Psoas muscle (tissue), 8 donors: ENCODE data around the gene LRP1B. TPM values are rescaled to one million over a fixed set of nuclear protein-coding genes. Genes with fewer than 3 reads are reported as not detected.

Experiments used
- ATAC-seq, 4 donors: fragments of 200-7000 bp; cut with Tn5 transposase; one replicate each; pipeline ENCODE4 v1.9.1; 2020; ENCODE audit warnings: moderate library complexity in 3 of 4, mild to moderate bottlenecking in 2 of 4
- DNase-seq, 2 donors: peaks; one replicate each; pipeline ENCODE4 v3.0.0-alpha.2; 2020
- H3K27ac ChIP-seq: fragments of 200-600 bp; one replicate; pipeline ENCODE4 v1.8.0; 2022
- H3K27me3 ChIP-seq, 3 donors: fragments of 200-600 bp in 1 of 3; one replicate each; pipeline versions ENCODE4 v1.6.1 to v1.8.0; 2013 to 2022; ENCODE audit warnings: low read length in 2 of 3, mild to moderate bottlenecking in 2 of 3, moderate library complexity in 1 of 3; ENCODE audit not compliant: insufficient read depth in 3 of 3
- H3K36me3 ChIP-seq, 2 donors: fragments of 200-600 bp in 1 of 2; one replicate each; pipeline versions ENCODE4 v1.6.1 to v1.8.0; 2013 to 2022; ENCODE audit warnings: low read depth in 1 of 2, mild to moderate bottlenecking in 1 of 2, moderate library complexity in 1 of 2; ENCODE audit not compliant: insufficient read depth in 1 of 2
- H3K4me1 ChIP-seq: fragments of 200-600 bp; one replicate; pipeline ENCODE4 v1.8.0; 2022
- H3K4me3 ChIP-seq: fragments of 200-600 bp; one replicate; pipeline ENCODE4 v1.8.0; 2022; ENCODE audit warnings: mild to moderate bottlenecking
- H3K9me3 ChIP-seq: fragments of 200-600 bp; one replicate; pipeline ENCODE4 v1.8.0; 2022
- CTCF ChIP-seq: fragments of 200-600 bp; IDR thresholded peaks from one replicate; pipeline ENCODE4 v1.8.0; 2022; ENCODE audit warnings: antibody characterized with exemption
- WGBS, 3 donors: extraction: QIAGEN DNeasy Blood & Tissue Kit; methylation state at CpG; one replicate each; pipeline versions ENCODE4 v1.1.6 to v1.1.7; 2013; 5-methylcytosine and 5-hydroxymethylcytosine counted together
- intact Hi-C, 2 donors: fragments of 100-400 bp; cut with DNase I; formaldehyde crosslinking; loops; one replicate each; pipeline versions ENCODE4 v1.11.0 to v1.14.2; 2022
- polyA plus RNA-seq, 3 donors: library from polyadenylated mRNA; stranded (reverse); fragments of 200-250 nt; gene quantifications; one replicate each; pipeline ENCODE4 v1.2.3, GENCODE V29; 2013
- total RNA-seq, 4 donors: library from RNA; stranded (reverse); fragmentation: NEBNext Ultra II Directional in 2 of 4; extraction: Animal tissue kit (Norgen Biotek cat#: 25700) in 2 of 4; gene quantifications; one replicate each; pipeline versions ENCODE4 v1.2.1 to v1.2.4, GENCODE V29; 2021 to 2023
- donor health status: healthy with polysubstance abuse.
- donor health status: DM: no; HTN: no; CAD: no; lungs with moderate emphysema.
- donor health status: Bipolar disorder and iron deficiency.
- donor health status: healthy.
- donor health status: DM: yes; HTN: yes; CAD: no.
- donor health status: DM: no; HTN: no; CAD: no.
- donor health status: DM: no; HTN: no; CAD: no.
- donor health status: DM: yes; HTN: yes; CAD: no.

The LRP1B gene
- total and polyA plus RNA-seq, 7 donors: 0.33 to 3.3 (median 0.95) TPM

- DNase-seq (no peak), ATAC-seq (no peak)
- H3K27ac ChIP-seq: no peak overlapping the region
- TF ChIP-seq CTCF: no peak
- peaks cover 0 to 3% (median 0%) of the 10 kb centered on the region in 3 donors for H3K27me3 ChIP-seq
- no peaks in the 10 kb centered on the region for H3K4me1 ChIP-seq
- no peaks in the 10 kb centered on the region for H3K36me3 ChIP-seq
- intact Hi-C loops: no loop called here
- H3K9me3 ChIP-seq: no peaks in the 10 kb centered on the region
- no peak overlapping the region for H3K4me3 ChIP-seq
Measured at GRCh38 chr2:141317986-141318385, 812.8 kb downstream of the LRP1B start.

GRCh38 chr2:141316606-141317005 is 814.2 kb downstream of the LRP1B start:
- Histone ChIP-seq H3K4me3 (no peak overlapping the region), H3K9me3 (no peaks in the 10 kb centered on the region), H3K27me3 (peaks cover 0 to 3% (median 0%) of the 10 kb centered on the region in 3 donors), H3K27ac (no peak overlapping the region), H3K36me3 (no peaks in the 10 kb centered on the region), H3K4me1 (no peaks in the 10 kb centered on the region)
- WGBS, 3 donors: 79 to 82% (median 80%) methylated on average over 3 of the region's 3 CpGs
- ATAC-seq: no peak
- no peak for DNase-seq
- intact Hi-C loops: no loop called here
- TF ChIP-seq CTCF: no peak

- intact Hi-C loops: no loop called here
- H3K9me3 ChIP-seq: no peaks in the 10 kb centered on the region
- H3K27ac ChIP-seq: no peak overlapping the region
- TF ChIP-seq CTCF: no peak
- H3K36me3 ChIP-seq: no peaks in the 10 kb centered on the region
- H3K27me3 ChIP-seq: peaks cover 0 to 3% (median 0%) of the 10 kb centered on the region in 3 donors
- 63 to 72% (median 68%) methylated on average over 3 of the region's 3 CpGs for WGBS, 3 donors
- H3K4me3 ChIP-seq: no peak overlapping the region
- ATAC-seq: no peak
- DNase-seq: no peak
- no peaks in the 10 kb centered on the region for H3K4me1 ChIP-seq
Measured at GRCh38 chr2:141316103-141316502, 814.7 kb downstream of the LRP1B start.

GRCh38 chr2:141313972-141314371 is 816.8 kb downstream of the LRP1B start:
- intact Hi-C loops: no loop called here
- peaks cover 0 to 3% (median 0%) of the 10 kb centered on the region in 3 donors for H3K27me3 ChIP-seq
- no peak overlapping the region for H3K4me3 ChIP-seq
- DNase-seq (no peak), ATAC-seq (no peak)
- TF ChIP-seq CTCF: no peak
- no peaks in the 10 kb centered on the region for H3K36me3 ChIP-seq
- H3K27ac ChIP-seq: no peak overlapping the region
- WGBS, 3 donors: 91 to 96% (median 94%) methylated on average over 4 of the region's 4 CpGs
- H3K9me3 ChIP-seq: no peaks in the 10 kb centered on the region
- no peaks in the 10 kb centered on the region for H3K4me1 ChIP-seq

- no peaks in the 10 kb centered on the region for H3K9me3 ChIP-seq
- peaks cover 0 to under 1% (median 0%) of the 10 kb centered on the region in 3 donors for H3K27me3 ChIP-seq
- no peak for ATAC-seq
- TF ChIP-seq CTCF: no peak
- no peaks in the 10 kb centered on the region for H3K36me3 ChIP-seq
- no peaks in the 10 kb centered on the region for H3K4me1 ChIP-seq
- no peak for DNase-seq
- intact Hi-C loops: no loop called here
- no peak overlapping the region for H3K27ac ChIP-seq
- no peak overlapping the region for H3K4me3 ChIP-seq
Measured at GRCh38 chr2:141311430-141311829, 819.4 kb downstream of the LRP1B start.
